Daoy (cell line): ENCODE measurements around the gene NSFL1C. TPM values are rescaled to one million over a fixed set of nuclear protein-coding genes. Genes with fewer than 3 reads are reported as not detected.

ENCODE experiments used
- total RNA-seq: library from RNA; depleted of rRNA; stranded (reverse); fragments of >200 nt; shearing (Covaris generic); gene quantifications from 2 replicates; pipeline ENCODE4 v1.2.3, GENCODE V29; 2014; rRNA removed

The NSFL1C gene
- total RNA-seq, 1 experiment from 2014 or later, result 54.2 TPM

Other genes with a start within 250 kb of the NSFL1C start
- gene RAD21L1, start 240.8 kb downstream of the NSFL1C start, total RNA-seq, result 0.63 and 0.86 TPM in 2 replicates
- gene SNPH, start 200.6 kb downstream of the NSFL1C start, total RNA-seq, result 1.6 and 3.0 TPM in 2 replicates
- 1.3 and 3.7 TPM in 2 replicates for gene SDCBP2, start 137.7 kb downstream of the NSFL1C start, total RNA-seq
- 72.4 and 77.9 TPM in 2 replicates for gene FKBP1A, start 73.8 kb downstream of the NSFL1C start, total RNA-seq
- gene SIRPB2, start 24.6 kb upstream of the NSFL1C start, total RNA-seq, result not detected in 2 replicates
- not detected in 2 replicates for gene SIRPD, start 90.9 kb upstream of the NSFL1C start, total RNA-seq
- 0.06 and 0.11 TPM in 2 replicates for gene SIRPB1, start 153.2 kb upstream of the NSFL1C start, total RNA-seq
- gene SIRPG, start 190.9 kb upstream of the NSFL1C start, total RNA-seq, result not detected in 2 replicates